Naive thymus-derived CD8-positive, alpha-beta T cell (primary cell): ENCODE data around the gene DGKB. TPM values are rescaled to one million over a fixed set of nuclear protein-coding genes. Genes with fewer than 3 reads are reported as not detected.

Source experiments
- ATAC-seq, 2 donors: fragments of 150-1000 bp; cut with Tn5 transposase in 1 of 2; sonication (Bioruptor Pico), chemical (Tn5 transposase) in 1 of 2; 1 replicate in 1 of 2; 2 replicates in 1 of 2; pipeline ENCODE4 v1.10.0; 2021; ENCODE audit warnings: mild to moderate bottlenecking in 2 of 2, moderate library complexity in 2 of 2
- POLR2A ChIA-PET: fragments of 350-600 bp; sonication (Branson Sonifier 250); formaldehyde crosslinking; loops from one replicate; lab custom pipeline; 2021; ENCODE audit warnings: antibody characterized with exemption; lab: Charles Lee
- DNase-seq, 10 donors: peaks; one replicate each; pipeline versions ENCODE4 v3.0.0 to v3.0.0-alpha.2; 2020 to 2022
- H3K27ac Mint-ChIP-seq, 10 donors: one replicate each; pipeline ENCODE4 v1.8.0; 2020 to 2022; ENCODE audit warnings: mild to moderate bottlenecking in 10 of 10, mixed read lengths in 10 of 10, moderate library complexity in 4 of 10, inconsistent platforms in 1 of 10
- H3K27me3 Mint-ChIP-seq, 5 donors: one replicate each; pipeline ENCODE4 v1.8.0; 2021 to 2022; ENCODE audit warnings: mixed read lengths in 5 of 5
- H3K36me3 Mint-ChIP-seq, 3 donors: one replicate each; pipeline ENCODE4 v1.8.0; 2020 to 2022; ENCODE audit warnings: mixed read lengths in 3 of 3, mild to moderate bottlenecking in 2 of 3, inconsistent platforms in 1 of 3
- H3K4me1 Mint-ChIP-seq, 4 donors: one replicate each; pipeline ENCODE4 v1.8.0; 2021 to 2022; ENCODE audit warnings: mixed read lengths in 4 of 4
- H3K4me3 Mint-ChIP-seq, 10 donors: one replicate each; pipeline ENCODE4 v1.8.0; 2020 to 2022; ENCODE audit warnings: mild to moderate bottlenecking in 10 of 10, mixed read lengths in 10 of 10, moderate library complexity in 6 of 10, inconsistent platforms in 1 of 10
- H3K9me3 Mint-ChIP-seq, 9 donors: one replicate each; pipeline ENCODE4 v1.8.0; 2020 to 2022; ENCODE audit warnings: mixed read lengths in 9 of 9, mild to moderate bottlenecking in 3 of 9, inconsistent platforms in 1 of 9, moderate library complexity in 1 of 9
- polyA plus RNA-seq, 3 donors: library from polyadenylated mRNA; unstranded; fragments of 300-500 nt; fragmentation: Illumina TruSeq; gene quantifications; one replicate each; pipeline ENCODE4 v1.2.3, GENCODE V29; 2021
- total RNA-seq, 8 experiments: library from RNA in 2 of 8; stranded (reverse) in 2 of 8; gene quantifications; one replicate each; pipeline ENCODE4 v1.2.3 and lab custom pipeline; 2021 to 2026

The DGKB gene
- total and polyA plus RNA-seq, 5 experiments from 2014 or later = not detected

DNA sequence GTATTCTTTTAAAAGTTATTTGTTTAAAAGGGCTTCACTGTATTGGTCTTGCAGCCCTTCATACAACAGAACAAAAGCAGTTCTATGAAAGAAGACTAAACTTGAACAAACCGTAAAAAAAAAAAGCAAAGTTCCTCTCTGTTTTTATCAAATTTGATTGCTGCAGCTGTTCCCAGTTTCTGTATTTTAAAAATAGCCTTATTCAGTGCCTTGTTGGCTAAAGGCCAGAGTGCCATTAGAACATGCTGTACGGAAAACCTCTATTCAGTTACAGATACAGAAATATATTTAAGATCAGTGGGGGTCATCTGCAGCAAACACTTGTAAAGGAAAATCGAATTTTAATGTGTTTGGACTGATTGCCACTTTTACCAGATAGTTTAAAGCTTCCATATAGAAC, 705.3 kb downstream of the DGKB start:
- H3K4me1 Mint-ChIP-seq = no peaks in the 10 kb centered on the region
- ATAC-seq = no peak
- no peak overlapping the region for H3K27ac Mint-ChIP-seq
- H3K27me3 Mint-ChIP-seq = no peaks in the 10 kb centered on the region
- no peak for DNase-seq
- POLR2A ChIA-PET = no interaction called here
- no peaks in the 10 kb centered on the region for H3K36me3 Mint-ChIP-seq
- H3K4me3 Mint-ChIP-seq = no peak overlapping the region
- H3K9me3 Mint-ChIP-seq = peaks cover 0 to 20% (median 4%) of the 10 kb centered on the region in 9 donors

GRCh38 chr7:14196555-14196954, 706.0 kb downstream of the DGKB start:
- Mint-ChIP-seq H3K36me3 (no peaks in the 10 kb centered on the region), H3K4me3 (no peak overlapping the region), H3K27me3 (no peaks in the 10 kb centered on the region), H3K9me3 (peaks cover 0 to 20% (median 4%) of the 10 kb centered on the region in 9 donors), H3K4me1 (no peaks in the 10 kb centered on the region), H3K27ac (no peak overlapping the region)
- DNase-seq = no peak
- no peak for ATAC-seq
- POLR2A ChIA-PET = no interaction called here

- DNase-seq (no peak), ATAC-seq (no peak)
- no peaks in the 10 kb centered on the region for H3K36me3 Mint-ChIP-seq
- no peak overlapping the region for H3K4me3 Mint-ChIP-seq
- H3K9me3 Mint-ChIP-seq = peaks cover 0 to 20% (median 4%) of the 10 kb centered on the region in 9 donors
- no peak overlapping the region for H3K27ac Mint-ChIP-seq
- H3K27me3 Mint-ChIP-seq = no peaks in the 10 kb centered on the region
- POLR2A ChIA-PET = no interaction called here
- no peaks in the 10 kb centered on the region for H3K4me1 Mint-ChIP-seq
Measured at GRCh38 chr7:14195871-14196270, 706.7 kb downstream of the DGKB start.

GRCh38 chr7:14195079-14195478, 707.5 kb downstream of the DGKB start:
- H3K36me3 Mint-ChIP-seq = no peaks in the 10 kb centered on the region
- H3K4me1 Mint-ChIP-seq = no peaks in the 10 kb centered on the region
- no peak for DNase-seq
- H3K27me3 Mint-ChIP-seq = no peaks in the 10 kb centered on the region
- no peak overlapping the region for H3K27ac Mint-ChIP-seq
- H3K9me3 Mint-ChIP-seq = peaks cover 0 to 20% (median 4%) of the 10 kb centered on the region in 9 donors
- POLR2A ChIA-PET = no interaction called here
- no peak for ATAC-seq
- H3K4me3 Mint-ChIP-seq = no peak overlapping the region

GRCh38 chr7:14191686-14192098, 710.9 kb downstream of the DGKB start:
- H3K9me3 Mint-ChIP-seq = peaks cover 0 to 13% (median 6%) of the 10 kb centered on the region in 9 donors

GRCh38 chr7:14184292-14184864, 718.2 kb downstream of the DGKB start:
- POLR2A ChIA-PET = no interaction called here
- DNase-seq (no peak), ATAC-seq (no peak)
- Mint-ChIP-seq H3K9me3 (peaks cover 0 to 26% (median 6%) of the 10 kb centered on the region in 9 donors), H3K27me3 (no peaks in the 10 kb centered on the region), H3K27ac (no peak overlapping the region), H3K36me3 (no peaks in the 10 kb centered on the region), H3K4me1 (no peaks in the 10 kb centered on the region), H3K4me3 (no peak overlapping the region)

More at GRCh38 chr7:14191686-14192098, 710.9 kb downstream of the DGKB start:
- Mint-ChIP-seq H3K27ac (no peak overlapping the region), H3K4me1 (no peaks in the 10 kb centered on the region), H3K4me3 (no peak overlapping the region), H3K36me3 (no peaks in the 10 kb centered on the region), H3K27me3 (no peaks in the 10 kb centered on the region)
- DNase-seq (no peak), ATAC-seq (no peak)
- POLR2A ChIA-PET = no interaction called here

DNA sequence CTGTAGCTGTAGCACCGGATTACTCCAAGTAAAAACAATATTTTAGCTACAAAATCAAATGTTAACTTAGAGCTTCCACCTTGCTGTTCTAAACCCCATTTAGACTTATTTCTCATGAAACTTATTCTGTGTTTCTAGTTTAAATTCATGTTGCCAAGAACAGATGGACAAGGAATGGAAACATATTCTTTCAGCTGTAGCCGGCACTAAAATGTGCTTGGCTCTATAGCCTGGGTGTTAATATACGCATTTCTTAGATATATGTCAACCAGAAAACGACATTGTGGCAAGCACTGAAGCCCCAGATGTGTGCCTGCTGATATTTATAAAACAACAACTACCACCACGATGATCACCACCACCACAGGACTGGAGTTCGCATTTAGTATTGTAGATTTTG, 722.8 kb downstream of the DGKB start:
- ATAC-seq (no peak), DNase-seq (no peak)
- H3K27me3 Mint-ChIP-seq = no peaks in the 10 kb centered on the region
- H3K36me3 Mint-ChIP-seq = no peaks in the 10 kb centered on the region
- H3K4me1 Mint-ChIP-seq = no peaks in the 10 kb centered on the region
- H3K9me3 Mint-ChIP-seq = peaks cover 0 to 16% (median 3%) of the 10 kb centered on the region in 9 donors
- H3K27ac Mint-ChIP-seq = no peak overlapping the region
- POLR2A ChIA-PET = no interaction called here
- no peak overlapping the region for H3K4me3 Mint-ChIP-seq

GRCh38 chr7:14177876-14178275, 724.7 kb downstream of the DGKB start:
- Mint-ChIP-seq H3K36me3 (no peaks in the 10 kb centered on the region), H3K27me3 (no peaks in the 10 kb centered on the region), H3K9me3 (peaks cover 0 to 12% (median 3%) of the 10 kb centered on the region in 9 donors), H3K4me3 (no peak overlapping the region), H3K4me1 (no peaks in the 10 kb centered on the region), H3K27ac (no peak overlapping the region)
- POLR2A ChIA-PET = no interaction called here
- DNase-seq (no peak), ATAC-seq (no peak)

DNA sequence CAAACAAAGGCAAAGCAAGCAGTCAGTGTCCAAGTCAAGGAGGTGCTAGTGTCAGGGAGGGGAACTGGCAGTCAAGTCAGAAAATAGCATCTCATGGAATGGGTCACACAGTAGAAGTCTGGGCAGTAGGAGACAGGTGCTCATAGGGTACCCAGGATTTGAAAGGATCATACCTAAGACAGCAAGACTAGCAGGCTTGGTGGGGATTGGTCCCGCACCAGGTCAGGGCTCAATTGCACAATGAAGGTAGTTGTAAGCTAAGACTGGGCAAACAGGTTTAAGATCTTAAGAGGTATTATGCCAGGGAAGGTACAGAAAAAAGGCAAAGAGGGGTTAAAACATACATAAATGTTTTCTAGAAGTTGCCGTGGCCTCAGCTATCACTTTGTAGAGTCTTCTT, 731.7 kb downstream of the DGKB start:
- Mint-ChIP-seq H3K4me3 (no peak overlapping the region), H3K4me1 (no peaks in the 10 kb centered on the region), H3K27me3 (no peaks in the 10 kb centered on the region), H3K36me3 (peaks cover 0 to 6% (median 0%) of the 10 kb centered on the region in 3 donors), H3K9me3 (peaks cover 5 to 38% (median 17%) of the 10 kb centered on the region in 9 donors), H3K27ac (no peak overlapping the region)
- ATAC-seq (no peak), DNase-seq (no peak)
- POLR2A ChIA-PET = no interaction called here

DNA sequence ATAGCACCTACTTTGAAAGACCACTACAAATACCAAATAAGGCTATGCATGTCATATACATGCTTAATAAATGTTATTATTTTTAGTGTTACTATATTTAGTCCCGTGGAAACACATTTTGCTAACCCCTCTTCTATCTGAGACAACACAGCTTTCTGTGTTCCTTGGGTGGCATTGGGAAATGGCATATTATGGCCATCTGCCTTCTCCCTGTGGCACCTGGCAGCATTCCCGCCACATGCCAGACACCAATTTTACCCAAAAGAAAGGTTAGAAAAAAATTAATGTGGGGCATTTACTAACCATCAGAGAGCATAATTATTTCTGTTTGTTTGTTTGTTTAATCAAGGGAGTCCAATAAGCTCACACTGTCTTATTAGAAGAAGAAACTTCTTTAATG, 744.4 kb downstream of the DGKB start:
- H3K36me3 Mint-ChIP-seq = no peaks in the 10 kb centered on the region
- no peak for ATAC-seq
- H3K27me3 Mint-ChIP-seq = no peaks in the 10 kb centered on the region
- POLR2A ChIA-PET = no interaction called here
- H3K4me3 Mint-ChIP-seq = no peak overlapping the region
- peaks cover 0 to 21% (median 4%) of the 10 kb centered on the region in 9 donors for H3K9me3 Mint-ChIP-seq
- H3K27ac Mint-ChIP-seq = no peak overlapping the region
- no peaks in the 10 kb centered on the region for H3K4me1 Mint-ChIP-seq
- no peak for DNase-seq

GRCh38 chr7:14156436-14156835, 746.1 kb downstream of the DGKB start:
- Mint-ChIP-seq H3K27ac (no peak overlapping the region), H3K4me3 (no peak overlapping the region), H3K36me3 (no peaks in the 10 kb centered on the region), H3K27me3 (no peaks in the 10 kb centered on the region), H3K4me1 (no peaks in the 10 kb centered on the region), H3K9me3 (peaks cover 0 to 21% (median 4%) of the 10 kb centered on the region in 9 donors)
- DNase-seq (no peak), ATAC-seq (no peak)
- POLR2A ChIA-PET = no interaction called here

- no peaks in the 10 kb centered on the region for H3K4me1 Mint-ChIP-seq
- no peak for DNase-seq
- no peak for ATAC-seq
- H3K4me3 Mint-ChIP-seq = no peak overlapping the region
- no peaks in the 10 kb centered on the region for H3K27me3 Mint-ChIP-seq
- no peak overlapping the region for H3K27ac Mint-ChIP-seq
- POLR2A ChIA-PET = no interaction called here
- no peaks in the 10 kb centered on the region for H3K36me3 Mint-ChIP-seq
- H3K9me3 Mint-ChIP-seq = peaks cover 0 to 2% (median 0%) of the 10 kb centered on the region in 9 donors
Measured at GRCh38 chr7:14148974-14149373, 753.6 kb downstream of the DGKB start.

DNA sequence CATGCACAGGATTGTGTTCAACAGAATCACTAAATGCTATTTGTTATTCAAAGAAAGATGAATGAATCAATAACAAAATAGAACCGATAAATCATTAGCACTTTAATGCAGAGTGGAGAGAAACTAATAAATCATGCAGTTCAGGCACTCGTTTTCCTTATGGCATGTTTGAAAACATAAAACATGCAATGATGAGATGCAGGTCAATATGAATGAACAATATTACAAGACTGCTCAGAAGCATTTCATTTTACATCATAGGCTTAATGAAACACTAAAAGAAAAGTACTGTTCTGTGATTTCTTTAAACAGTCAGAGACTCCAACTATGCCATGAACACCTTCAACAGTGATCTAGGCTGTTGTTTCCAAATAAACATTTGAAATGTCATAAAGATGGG, 755.0 kb downstream of the DGKB start:
- POLR2A ChIA-PET = no interaction called here
- H3K27ac Mint-ChIP-seq = no peak overlapping the region

DNA sequence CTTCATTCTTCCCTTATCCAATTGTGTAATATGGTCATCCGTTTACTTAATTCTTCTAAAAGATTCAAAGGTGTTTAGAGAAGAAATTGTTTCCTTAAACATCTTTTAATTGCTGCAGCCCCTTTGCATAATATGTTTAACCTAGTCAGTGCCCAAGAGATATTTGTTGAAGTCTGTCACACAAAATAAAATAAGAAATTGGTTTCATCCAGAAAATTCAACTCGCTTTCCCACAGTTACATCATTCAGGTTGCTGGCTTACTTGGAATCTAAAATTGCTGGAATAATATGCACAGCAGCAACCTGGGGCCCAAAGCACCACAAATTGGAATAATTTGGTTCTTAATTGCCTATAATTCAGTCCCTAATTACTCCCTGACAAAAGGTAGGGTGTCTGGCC, 758.0 kb downstream of the DGKB start:
- no peaks in the 10 kb centered on the region for H3K27me3 Mint-ChIP-seq
- DNase-seq (no peak), ATAC-seq (no peak)
- H3K27ac Mint-ChIP-seq = no peak overlapping the region
- no peaks in the 10 kb centered on the region for H3K4me1 Mint-ChIP-seq
- no peak overlapping the region for H3K4me3 Mint-ChIP-seq
- H3K9me3 Mint-ChIP-seq = peaks cover 0 to 5% (median 0%) of the 10 kb centered on the region in 9 donors
- no peaks in the 10 kb centered on the region for H3K36me3 Mint-ChIP-seq
- POLR2A ChIA-PET = no interaction called here

More for the DNA sequence above, 755.0 kb downstream of the DGKB start:
- Mint-ChIP-seq H3K9me3 (peaks cover 0 to 2% (median 0%) of the 10 kb centered on the region in 9 donors), H3K4me1 (no peaks in the 10 kb centered on the region), H3K4me3 (no peak overlapping the region), H3K27me3 (no peaks in the 10 kb centered on the region), H3K36me3 (no peaks in the 10 kb centered on the region)
- ATAC-seq = no peak
- no peak for DNase-seq
